ENCODE results near the gene CCL4L2. TPM values are rescaled to one million over a fixed set of nuclear protein-coding genes. Genes with fewer than 3 reads are reported as not detected.

The CCL4L2 gene
- total RNA-seq = not detected in 2 replicates

GRCh38 chr17:36210439-36211211 lies at the start of gene CCL4L2:
CCL4L2 (plus strand) TSS chr17:36211063.

GRCh38 chr17:36176536-36176935 lies 34.3 kb upstream of the CCL4L2 start, which contains the start of gene TBC1D3B:
TBC1D3B (minus strand) TSS chr17:36176636; CDS start chr17:36175050, 1,586 bp downstream.

Other genes with a start within 250 kb of the CCL4L2 start
- gene CCL16, start 229.6 kb upstream of the CCL4L2 start, total RNA-seq = not detected in 2 replicates
- gene CCL14, start 224.3 kb upstream of the CCL4L2 start, total RNA-seq = 0.90 and 4.9 TPM in 2 replicates
- not detected in 2 replicates for gene CCL15, start 209.5 kb upstream of the CCL4L2 start, total RNA-seq
- gene CCL23, start 193.1 kb upstream of the CCL4L2 start, total RNA-seq = not detected in 2 replicates
- not detected in 2 replicates for gene CCL18, start 146.8 kb upstream of the CCL4L2 start, total RNA-seq
- gene CCL3, start 120.9 kb upstream of the CCL4L2 start, total RNA-seq = not detected in 2 replicates
- gene CCL4, start 107.2 kb upstream of the CCL4L2 start, total RNA-seq = not detected in 2 replicates
- 1.9 TPM in 1 of 2 replicates, not detected in the other for gene TBC1D3B, start 34.4 kb upstream of the CCL4L2 start, total RNA-seq
- gene CCL3L1, start 14.3 kb upstream of the CCL4L2 start, total RNA-seq = not detected in 2 replicates
- 0.32 TPM in 1 of 2 replicates, not detected in the other for gene TBC1D3I, start 53.5 kb downstream of the CCL4L2 start, total RNA-seq
- gene TBC1D3G, start 112.8 kb downstream of the CCL4L2 start, total RNA-seq = not detected in 2 replicates
- gene TBC1D3H, start 177.4 kb downstream of the CCL4L2 start, total RNA-seq = not detected in 2 replicates

Data from cardiac atrium fibroblast (primary cell).